GM21723 (cell line): Measurements from ENCODE around the gene TMSB15C.
"Not testable (repeated sequence)": the region's sequence is repeated elsewhere in the genome, so short reads cannot be mapped to it uniquely, and the experiment has no call there.

Experiments
- ATAC-seq: cut with Tn5 transposase; IDR thresholded peaks from one replicate; pipeline ENCODE4 v1.9.1; 2021; ENCODE audit warnings: mild to moderate bottlenecking, moderate library complexity; ENCODE audit not compliant: unreplicated experiment

TMSB15C gene

GRCh38 chrX:104075778-104076445 is at the start of gene TMSB15C:
Gene TMSB15C, minus strand, starts transcription at chrX:104076236.
- ATAC-seq: peak; percentile 99

DNA sequence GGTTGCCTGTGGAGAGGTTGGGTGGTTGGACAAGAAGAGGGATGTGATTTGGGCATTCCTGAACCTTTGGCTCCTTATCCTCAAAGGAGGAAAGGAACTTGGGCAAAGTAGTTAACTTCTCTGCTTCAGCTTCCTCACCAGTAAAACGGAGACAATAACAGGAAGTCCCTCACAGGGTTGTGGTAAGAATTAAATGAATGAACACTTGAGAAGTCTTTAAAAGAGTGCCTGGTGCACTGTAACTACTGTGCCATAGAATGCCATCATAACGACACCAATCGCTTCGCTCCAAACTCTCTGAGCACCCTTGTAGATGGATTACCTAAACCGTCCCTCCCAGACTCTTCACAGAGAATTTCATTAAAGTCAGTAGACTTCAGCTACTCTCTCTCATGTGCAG is 46.8 kb upstream of the TMSB15C start:
- peak; percentile 49 for ATAC-seq

DNA sequence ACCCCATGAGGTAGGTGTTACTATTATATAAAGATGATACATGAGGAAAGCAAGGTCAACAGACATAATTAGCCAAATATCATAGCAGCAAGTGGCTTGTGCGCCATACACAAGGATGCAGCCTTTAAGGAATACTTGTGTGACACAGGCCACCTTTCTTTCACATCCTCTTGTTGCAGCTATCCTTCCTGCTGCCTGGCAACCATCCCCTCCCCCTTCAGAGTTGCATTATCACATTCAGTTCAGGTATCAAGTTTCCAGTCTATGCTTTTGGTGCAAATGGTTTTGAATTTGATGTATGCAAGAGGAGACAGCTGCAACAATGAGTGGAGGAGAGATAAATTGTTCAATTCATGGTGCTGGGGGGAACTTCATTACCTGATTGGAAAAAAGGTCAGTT is 42.7 kb upstream of the TMSB15C start:
- ATAC-seq: no peak

DNA sequence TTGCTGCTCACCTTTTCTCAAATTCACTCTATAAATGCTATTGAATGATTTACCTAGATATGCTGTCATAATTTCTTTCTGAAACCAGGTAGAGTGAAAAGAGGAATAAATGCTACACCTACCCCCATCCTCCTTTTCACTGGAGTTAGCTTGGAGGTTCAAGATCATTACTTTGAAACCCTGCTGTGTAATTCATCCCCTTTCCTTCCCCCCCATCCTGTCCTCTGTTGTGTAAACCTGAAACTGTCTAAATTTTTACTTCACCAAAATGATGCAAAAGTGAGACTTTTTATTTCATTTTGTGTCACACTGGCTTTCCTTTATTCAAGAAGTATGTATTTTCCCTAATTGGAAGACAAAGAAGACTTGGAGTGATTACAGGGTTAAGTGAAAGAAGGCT is 41.7 kb upstream of the TMSB15C start:
- ATAC-seq: no peak

DNA sequence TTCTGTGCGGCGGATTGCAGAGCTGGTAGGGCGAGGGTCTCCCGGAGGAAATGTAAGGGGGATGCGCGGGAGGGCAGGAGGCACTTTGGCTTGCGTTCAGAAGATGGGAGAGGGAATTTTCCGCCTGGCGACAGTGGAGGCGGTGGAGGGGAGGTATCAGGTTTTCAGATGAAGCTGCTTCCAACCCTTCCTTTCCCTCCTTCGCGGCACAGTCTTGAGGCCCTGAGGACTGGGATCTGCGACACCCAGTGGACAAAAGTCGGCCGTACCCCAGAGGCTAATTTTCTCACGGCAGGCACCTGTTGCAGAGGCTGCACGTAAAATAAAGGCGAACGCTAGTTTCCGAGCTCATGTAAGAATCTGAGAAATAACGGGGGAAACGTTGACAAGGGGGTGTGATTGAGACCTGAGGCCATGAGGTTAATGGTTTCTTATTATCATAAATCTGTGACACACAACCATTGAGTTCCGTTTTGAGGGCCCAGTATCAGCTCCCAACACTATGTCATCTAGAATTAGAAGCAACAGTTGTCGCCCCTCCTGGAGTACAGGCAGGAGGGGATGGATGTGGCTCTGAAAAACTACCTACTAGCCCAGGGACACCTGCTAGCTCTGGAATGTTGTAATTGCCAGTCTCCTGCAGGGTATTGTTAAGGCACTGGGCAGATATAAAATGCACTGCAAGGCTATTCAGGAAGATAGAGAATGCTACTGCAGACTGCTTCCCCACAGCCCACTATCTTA is 37.4 kb upstream of the TMSB15C start:
- ATAC-seq: peak; percentile 54

- peak; percentile 79 for ATAC-seq
Observed at GRCh38 chrX:104112326-104112951, 36.4 kb upstream of the TMSB15C start, which contains the start of gene ZCCHC18. Gene ZCCHC18, plus strand, starts transcription at chrX:104112523. Its CDS starts 1,589 bp downstream, at chrX:104114112.

- not testable (repeated sequence) for ATAC-seq
Observed at GRCh38 chrX:104110491-104111240, 34.6 kb upstream of the TMSB15C start.

DNA sequence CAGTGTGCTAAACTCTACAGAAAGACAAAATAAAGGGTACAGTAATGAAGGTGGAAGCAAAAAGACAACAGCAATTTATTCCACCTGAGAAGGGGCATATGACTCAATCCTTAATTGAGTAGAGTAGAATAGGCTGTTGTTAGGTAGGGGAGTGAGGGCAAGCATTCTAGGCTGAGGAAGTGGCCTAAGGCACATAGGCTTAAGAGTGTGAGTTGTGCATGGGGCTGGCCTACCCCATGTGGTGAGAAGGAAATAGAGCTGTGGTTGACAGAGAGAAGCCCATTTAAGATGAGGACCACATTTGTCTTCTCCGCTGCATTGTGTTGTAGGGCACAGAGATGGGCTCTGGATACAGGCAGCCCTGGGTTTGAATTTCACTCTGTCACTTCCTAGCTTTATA is 32.9 kb upstream of the TMSB15C start:
- ATAC-seq: no peak

DNA sequence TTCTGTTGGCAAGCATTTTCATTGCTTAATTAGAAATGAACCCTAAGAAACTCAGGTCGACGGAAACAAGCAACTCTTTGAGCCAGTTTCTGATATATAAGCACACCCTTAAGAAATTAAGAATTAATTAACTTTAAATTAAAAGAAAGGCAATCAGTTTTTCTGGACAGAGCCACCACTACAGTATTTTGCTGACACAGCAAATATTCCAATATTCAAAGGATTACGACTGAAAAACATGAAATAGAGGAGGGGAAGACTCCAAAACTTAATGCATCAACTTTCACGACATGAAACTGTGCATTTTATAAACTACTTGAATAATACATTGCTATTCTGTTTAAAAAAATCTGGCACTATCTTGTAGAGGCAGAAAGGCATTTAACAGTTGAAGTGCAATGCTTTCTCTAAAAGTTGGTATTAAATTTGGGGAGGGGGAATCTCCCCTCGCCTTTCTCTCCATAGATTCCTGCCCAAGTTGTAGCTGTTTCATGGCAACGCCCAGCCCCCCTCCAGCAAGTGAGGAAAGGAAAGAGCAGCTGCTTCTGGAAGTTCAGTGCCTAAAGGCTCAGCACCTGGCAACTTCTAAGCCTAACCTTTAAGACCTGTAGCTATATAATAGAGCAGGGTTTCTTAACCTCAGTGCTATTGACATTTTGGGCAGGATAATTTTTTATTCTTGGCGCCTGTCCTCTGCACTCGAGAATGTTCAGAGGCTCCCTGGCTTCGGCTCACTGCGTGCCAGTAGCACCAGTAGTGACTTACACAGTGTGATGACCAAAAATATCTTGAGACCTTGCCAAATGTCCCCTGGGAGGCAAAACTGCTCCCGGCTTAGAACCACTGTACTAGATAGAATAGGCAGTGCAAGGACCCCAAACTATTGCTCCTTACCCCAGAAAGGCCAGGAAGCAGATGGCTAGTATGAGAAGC is 29.6 kb upstream of the TMSB15C start:
- ATAC-seq: no peak

GRCh38 chrX:104104676-104105075 is 28.6 kb upstream of the TMSB15C start:
- ATAC-seq: no peak

- no peak for ATAC-seq
Observed at GRCh38 chrX:104098919-104099318, 22.9 kb upstream of the TMSB15C start.

DNA sequence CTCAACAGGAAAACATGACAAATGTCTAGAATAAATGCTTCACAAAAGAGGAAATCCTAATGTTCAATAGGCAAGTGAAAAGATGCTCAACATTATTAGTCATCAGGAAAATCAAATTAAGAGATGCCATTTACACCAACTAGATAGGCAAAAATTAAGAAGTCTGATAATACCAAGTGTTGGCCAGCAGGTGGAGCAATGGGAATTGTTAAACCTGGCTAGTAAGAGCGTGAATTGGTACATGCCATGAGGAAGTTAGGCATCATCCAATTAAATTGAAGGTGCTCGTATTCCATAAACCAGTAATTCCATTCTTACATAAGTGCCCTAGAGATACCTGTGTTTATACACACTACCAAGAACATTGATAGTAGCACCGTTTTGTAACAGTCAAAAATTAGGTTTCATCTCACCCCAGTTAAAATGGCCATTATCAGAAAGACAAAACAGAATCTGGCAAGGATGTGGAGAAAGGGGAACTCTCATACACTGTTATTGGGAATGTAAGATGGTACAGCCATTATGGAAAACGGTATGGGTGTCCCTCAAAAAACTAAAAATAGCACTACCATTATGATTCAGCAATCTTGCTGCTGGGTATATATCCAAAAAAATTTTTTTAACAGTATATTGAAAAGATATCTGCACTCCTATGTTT is 22.2 kb upstream of the TMSB15C start:
- ATAC-seq: peak; percentile 90

DNA sequence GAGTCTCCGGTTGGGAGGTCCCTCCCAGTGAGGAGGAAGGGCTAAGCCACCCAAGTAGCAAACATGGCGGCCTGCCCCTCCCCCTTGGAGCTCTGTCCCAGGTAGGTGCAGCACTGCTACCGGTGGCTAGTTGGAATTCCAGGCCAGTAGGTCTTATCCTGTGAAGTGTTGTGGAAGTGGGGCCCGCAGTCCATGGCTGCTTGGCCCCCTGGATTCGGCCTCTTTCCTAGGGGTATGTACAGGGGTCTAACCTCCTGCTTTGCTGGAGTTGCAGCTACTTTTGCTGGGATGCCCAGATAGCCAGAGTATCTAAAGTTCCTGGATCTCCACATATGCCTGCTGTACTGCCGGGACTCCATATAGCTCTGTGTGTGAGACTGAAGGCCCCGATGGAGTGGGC is 9.9 kb upstream of the TMSB15C start:
- no peak for ATAC-seq

DNA sequence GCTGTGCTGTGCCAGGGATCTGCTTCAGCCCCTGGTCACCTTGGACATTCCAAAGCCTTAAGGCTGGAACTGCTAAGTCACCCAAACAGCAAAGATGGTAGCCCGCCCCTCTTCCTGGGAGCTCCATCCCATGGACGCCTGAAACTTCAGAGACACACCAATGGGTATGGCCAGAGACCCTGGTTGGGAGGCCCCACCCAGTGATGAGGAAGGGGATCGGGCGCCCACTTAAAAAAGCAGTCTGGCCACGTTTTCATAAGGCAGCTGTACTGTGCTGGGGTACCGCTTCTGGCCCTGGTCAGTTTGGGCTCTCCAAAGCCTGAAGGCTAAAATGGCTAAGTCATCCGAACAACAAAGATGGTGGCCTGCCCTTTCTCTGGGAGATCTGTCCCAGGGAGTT is 9.4 kb upstream of the TMSB15C start:
- no peak for ATAC-seq

- ATAC-seq: no peak
Observed at GRCh38 chrX:104084534-104085277, 8.7 kb upstream of the TMSB15C start.

- ATAC-seq: no peak
Observed at GRCh38 chrX:104084063-104084462, 8.0 kb upstream of the TMSB15C start.

DNA sequence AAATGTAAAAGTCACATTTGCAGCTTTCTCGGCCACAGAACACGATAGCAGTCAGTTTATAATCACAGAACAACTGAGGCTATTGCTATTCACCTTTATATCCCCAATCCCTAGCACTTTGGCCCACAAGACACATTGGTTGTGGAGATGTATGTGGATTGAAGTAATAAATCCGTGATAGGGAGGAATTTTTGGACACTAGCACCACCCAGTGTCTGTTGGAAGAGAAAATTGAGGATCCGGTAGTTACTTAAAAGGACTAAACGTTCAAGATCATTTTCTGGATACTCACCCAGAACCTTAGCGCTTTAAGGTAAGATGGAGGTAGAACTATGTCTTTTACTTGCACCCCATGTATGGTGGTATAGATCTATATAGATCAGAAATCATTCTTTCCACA is 1.8 kb upstream of the TMSB15C start:
- not testable (repeated sequence) for ATAC-seq

DNA sequence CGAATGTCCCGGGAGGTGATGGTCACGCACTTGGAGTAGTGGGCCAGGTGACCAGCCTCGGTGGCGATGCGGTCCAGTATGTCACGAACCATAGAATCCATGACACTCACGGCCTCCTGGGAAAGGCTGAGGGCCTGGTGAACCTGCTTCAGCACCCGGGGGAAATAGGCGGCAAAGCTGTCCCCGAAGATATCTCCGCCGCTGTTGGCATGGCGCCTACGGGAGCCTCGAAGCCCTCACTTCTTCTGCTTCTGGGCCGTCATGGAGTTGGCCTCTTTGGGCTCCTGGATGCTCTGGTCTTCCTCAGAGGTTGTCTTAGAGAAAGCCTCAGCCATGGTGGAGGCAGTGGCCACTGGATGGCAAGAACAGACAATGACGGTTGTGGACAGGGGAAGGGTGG is 13.4 kb downstream of the TMSB15C start:
- not testable (repeated sequence) for ATAC-seq

GRCh38 chrX:104054956-104055355 is 21.1 kb downstream of the TMSB15C start:
- not testable (repeated sequence) for ATAC-seq
